Fibroblast of villous mesenchyme (primary cell): ENCODE data around the gene NHLH2. TPM values are rescaled to one million over a fixed set of nuclear protein-coding genes. Genes with fewer than 3 reads are reported as not detected.
A peak's percentile ranks its signal among the peaks of the same experiment; 100 is the strongest.

Experiments used
- DNase-seq: peaks from one replicate; pipeline ENCODE4 v3.0.0-alpha.2; 2010; ENCODE audit warnings: low read depth
- H3K4me3 ChIP-seq: 2 replicates; pipeline ENCODE4 v1.5.1; 2011; ENCODE audit warnings: low read depth, mild to moderate bottlenecking, low read length
- CTCF ChIP-seq: IDR thresholded peaks from 2 replicates; pipeline ENCODE4 v1.5.1; 2012; ENCODE audit warnings: low read depth, mild to moderate bottlenecking, low read length; ENCODE audit not compliant: insufficient read depth
- total RNA-seq: library from RNA; depleted of rRNA; stranded (reverse); fragments of >200 nt; gene quantifications from 2 replicates; pipeline ENCODE4 v1.2.3, GENCODE V29; 2012

NHLH2 gene
- total RNA-seq, 1 donor = under 0.01 TPM

- DNase-seq = no peak
- no peak overlapping the region for H3K4me3 ChIP-seq
- no peak for TF ChIP-seq CTCF
These were observed 31.1 kb downstream of the NHLH2 start for GRCh38 chr1:115809847-115810246.

GRCh38 chr1:115809076-115809475 lies 31.9 kb downstream of the NHLH2 start:
- no peak for TF ChIP-seq CTCF
- DNase-seq = no peak
- no peak overlapping the region for H3K4me3 ChIP-seq

- DNase-seq = peak; percentile 79
- peak; percentile 77 for TF ChIP-seq CTCF
- H3K4me3 ChIP-seq = no peak overlapping the region
These were observed 33.2 kb downstream of the NHLH2 start for GRCh38 chr1:115807723-115808122.

- DNase-seq = no peak
- H3K4me3 ChIP-seq = no peak overlapping the region
- no peak for TF ChIP-seq CTCF
These were observed 35.3 kb downstream of the NHLH2 start for GRCh38 chr1:115805597-115805996.

- H3K4me3 ChIP-seq = no peak overlapping the region
- no peak for DNase-seq
- no peak for TF ChIP-seq CTCF
These were observed 38.5 kb downstream of the NHLH2 start for GRCh38 chr1:115802416-115802815.

- no peak overlapping the region for H3K4me3 ChIP-seq
- no peak for DNase-seq
- no peak for TF ChIP-seq CTCF
These were observed 43.4 kb downstream of the NHLH2 start for GRCh38 chr1:115797486-115797885.

- DNase-seq = no peak
- H3K4me3 ChIP-seq = no peak overlapping the region
- TF ChIP-seq CTCF = no peak
These were observed 44.0 kb downstream of the NHLH2 start for GRCh38 chr1:115796897-115797296.
